ENCODE data around the gene MTUS2. TPM values are rescaled to one million over a fixed set of nuclear protein-coding genes. Genes with fewer than 3 reads are reported as not detected.

MTUS2 gene
- total RNA-seq, 1 experiment from 2014 or later = 1.7 TPM

DNA sequence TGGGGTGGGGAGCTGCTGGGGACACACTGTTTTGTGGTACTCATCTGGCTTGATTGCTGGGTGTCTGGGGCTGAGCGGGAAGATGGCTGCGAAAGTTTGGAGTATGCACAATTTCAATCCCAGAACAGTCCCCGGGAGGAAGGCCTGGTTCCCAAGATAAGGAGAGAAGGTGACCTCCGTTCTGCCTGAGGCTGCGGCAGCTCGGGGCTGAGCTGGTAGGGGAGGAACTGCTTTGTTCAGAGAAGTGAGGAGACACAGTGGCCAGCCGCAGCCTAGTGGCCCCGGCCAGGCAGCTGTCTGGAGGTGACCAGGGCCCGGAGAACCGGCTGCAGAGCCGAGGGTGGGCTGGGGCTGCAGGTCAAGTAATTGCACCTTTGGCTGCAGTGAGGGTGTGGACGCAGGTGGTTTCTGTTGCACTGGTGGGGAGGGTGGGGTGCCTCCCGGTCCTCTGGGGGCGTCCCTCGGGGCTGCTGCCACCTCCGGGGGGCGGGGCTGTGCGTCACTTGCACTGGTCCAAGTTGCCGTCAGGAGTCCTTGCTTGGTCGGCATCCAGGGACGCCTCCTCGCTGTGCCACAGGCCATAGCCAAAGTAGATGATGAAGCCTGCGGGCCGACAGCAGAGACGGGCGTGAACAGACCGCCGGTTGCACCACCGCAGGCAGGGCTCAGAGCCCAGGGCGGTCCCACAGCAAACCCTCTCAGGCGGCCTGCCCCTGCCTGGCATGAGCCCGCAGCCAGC is 694.0 kb downstream of the MTUS2 start:
- no TSS peak for BruUV-seq (replicated peaks)
- DNase-seq = peak in 1 of 2 experiments; percentile 19
- Mint-ChIP-seq H3K27ac (ENCODE audit: unreplicated experiment) (peak overlapping the region; percentile 30), H3K4me3 (ENCODE audit: unreplicated experiment) (no peak overlapping the region), H3K4me1 (ENCODE audit: low read depth, unreplicated experiment) (peaks cover 10% of the 10 kb centered on the region), H3K27me3 (ENCODE audit: insufficient read depth, unreplicated experiment) (no peaks in the 10 kb centered on the region), H3K9me3 (ENCODE audit: unreplicated experiment) (no peaks in the 10 kb centered on the region), H3K36me3 (ENCODE audit: insufficient read depth, unreplicated experiment) (peaks cover 80% of the 10 kb centered on the region)
- Histone ChIP-seq H3K9me3 (no peaks in the 10 kb centered on the region), H3K36me3 (ENCODE audit: control insufficient read depth, insufficient read depth, low read length) (peaks cover 6% of the 10 kb centered on the region), H3K4me3 (ENCODE audit: low read depth, low read length) (no peak overlapping the region), H3K27me3 (replicated peaks; ENCODE audit: control insufficient read depth, insufficient read depth, low read length) (no peaks in the 10 kb centered on the region), H3K4me1 (peaks cover 4% of the 10 kb centered on the region)
- TF ChIP-seq, protein P1, sequence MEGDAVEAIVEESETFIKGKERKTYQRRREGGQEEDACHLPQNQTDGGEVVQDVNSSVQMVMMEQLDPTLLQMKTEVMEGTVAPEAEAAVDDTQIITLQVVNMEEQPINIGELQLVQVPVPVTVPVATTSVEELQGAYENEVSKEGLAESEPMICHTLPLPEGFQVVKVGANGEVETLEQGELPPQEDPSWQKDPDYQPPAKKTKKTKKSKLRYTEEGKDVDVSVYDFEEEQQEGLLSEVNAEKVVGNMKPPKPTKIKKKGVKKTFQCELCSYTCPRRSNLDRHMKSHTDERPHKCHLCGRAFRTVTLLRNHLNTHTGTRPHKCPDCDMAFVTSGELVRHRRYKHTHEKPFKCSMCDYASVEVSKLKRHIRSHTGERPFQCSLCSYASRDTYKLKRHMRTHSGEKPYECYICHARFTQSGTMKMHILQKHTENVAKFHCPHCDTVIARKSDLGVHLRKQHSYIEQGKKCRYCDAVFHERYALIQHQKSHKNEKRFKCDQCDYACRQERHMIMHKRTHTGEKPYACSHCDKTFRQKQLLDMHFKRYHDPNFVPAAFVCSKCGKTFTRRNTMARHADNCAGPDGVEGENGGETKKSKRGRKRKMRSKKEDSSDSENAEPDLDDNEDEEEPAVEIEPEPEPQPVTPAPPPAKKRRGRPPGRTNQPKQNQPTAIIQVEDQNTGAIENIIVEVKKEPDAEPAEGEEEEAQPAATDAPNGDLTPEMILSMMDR (IDR thresholded peaks at IDR 0.05; ENCODE audit: insufficient read depth in 1 of 2, low read depth in 1 of 2, low read length in 1 of 2, severe bottlenecking in 1 of 2, unreplicated experiment in 1 of 2) = no peak
- ChIA-PET POLR2A (no interaction called here), CTCF (no interaction called here)
- intact Hi-C loops (cut with micrococcal nuclease; ENCODE audit: unreplicated experiment) = no loop called here

- peaks cover 4% of the 10 kb centered on the region for H3K4me1 Mint-ChIP-seq (ENCODE audit: low read depth, unreplicated experiment)
- no peak overlapping the region for H3K4me3 Mint-ChIP-seq (ENCODE audit: unreplicated experiment)
- TF ChIP-seq, protein P1 (IDR thresholded peaks at IDR 0.05; ENCODE audit: insufficient read depth in 1 of 2, low read depth in 1 of 2, low read length in 1 of 2, severe bottlenecking in 1 of 2, unreplicated experiment in 1 of 2) = no peak
- Histone ChIP-seq H3K4me1 (no peaks in the 10 kb centered on the region), H3K4me3 (ENCODE audit: low read depth, low read length) (no peak overlapping the region), H3K27me3 (replicated peaks; ENCODE audit: control insufficient read depth, insufficient read depth, low read length) (no peaks in the 10 kb centered on the region), H3K36me3 (ENCODE audit: control insufficient read depth, insufficient read depth, low read length) (peaks cover 6% of the 10 kb centered on the region), H3K9me3 (no peaks in the 10 kb centered on the region)
- no TSS peak for BruUV-seq (replicated peaks)
- no peak overlapping the region for H3K27ac Mint-ChIP-seq (ENCODE audit: unreplicated experiment)
- DNase-seq = peak in 1 of 2 experiments; percentile 19
- peaks cover 82% of the 10 kb centered on the region for H3K36me3 Mint-ChIP-seq (ENCODE audit: insufficient read depth, unreplicated experiment)
- no peaks in the 10 kb centered on the region for H3K9me3 Mint-ChIP-seq (ENCODE audit: unreplicated experiment)
- H3K27me3 Mint-ChIP-seq (ENCODE audit: insufficient read depth, unreplicated experiment) = no peaks in the 10 kb centered on the region
- ChIA-PET CTCF (no interaction called here), POLR2A (interaction anchor here (0.7 kb wide), 1 partner anchor 54 kb away, joined by 3 read pairs; no protein-coding TSS in a partner anchor)
- intact Hi-C loops (cut with micrococcal nuclease; ENCODE audit: unreplicated experiment) = no loop called here
These were observed 694.7 kb downstream of the MTUS2 start for GRCh38 chr13:29514720-29515310.

GRCh38 chr13:29515372-29515771 is 695.2 kb downstream of the MTUS2 start:
- no peaks in the 10 kb centered on the region for H3K27me3 Mint-ChIP-seq (ENCODE audit: insufficient read depth, unreplicated experiment)
- Histone ChIP-seq H3K9me3 (no peaks in the 10 kb centered on the region), H3K36me3 (ENCODE audit: control insufficient read depth, insufficient read depth, low read length) (peaks cover 6% of the 10 kb centered on the region), H3K4me1 (no peaks in the 10 kb centered on the region), H3K27me3 (replicated peaks; ENCODE audit: control insufficient read depth, insufficient read depth, low read length) (no peaks in the 10 kb centered on the region), H3K4me3 (ENCODE audit: low read depth, low read length) (no peak overlapping the region)
- no peak overlapping the region for H3K27ac Mint-ChIP-seq (ENCODE audit: unreplicated experiment)
- H3K9me3 Mint-ChIP-seq (ENCODE audit: unreplicated experiment) = no peaks in the 10 kb centered on the region
- peaks cover 82% of the 10 kb centered on the region for H3K36me3 Mint-ChIP-seq (ENCODE audit: insufficient read depth, unreplicated experiment)
- no peak overlapping the region for H3K4me3 Mint-ChIP-seq (ENCODE audit: unreplicated experiment)
- H3K4me1 Mint-ChIP-seq (ENCODE audit: low read depth, unreplicated experiment) = peaks cover 3% of the 10 kb centered on the region
- TF ChIP-seq, protein P1 (IDR thresholded peaks at IDR 0.05; ENCODE audit: insufficient read depth in 1 of 2, low read depth in 1 of 2, low read length in 1 of 2, severe bottlenecking in 1 of 2, unreplicated experiment in 1 of 2) = no peak
- no TSS peak for BruUV-seq (replicated peaks)
- ChIA-PET CTCF (no interaction called here), POLR2A (interaction anchor here (0.7 kb wide), 1 partner anchor 53 kb away, joined by 3 read pairs; no protein-coding TSS in a partner anchor)
- intact Hi-C loops (cut with micrococcal nuclease; ENCODE audit: unreplicated experiment) = no loop called here
- no peak for DNase-seq
